Measurements from ENCODE around the gene GPS1. TPM values are rescaled to one million over a fixed set of nuclear protein-coding genes. Genes with fewer than 3 reads are reported as not detected.

The GPS1 gene
- total RNA-seq, 1 donor from 2014 or later: 102 TPM

DNA sequence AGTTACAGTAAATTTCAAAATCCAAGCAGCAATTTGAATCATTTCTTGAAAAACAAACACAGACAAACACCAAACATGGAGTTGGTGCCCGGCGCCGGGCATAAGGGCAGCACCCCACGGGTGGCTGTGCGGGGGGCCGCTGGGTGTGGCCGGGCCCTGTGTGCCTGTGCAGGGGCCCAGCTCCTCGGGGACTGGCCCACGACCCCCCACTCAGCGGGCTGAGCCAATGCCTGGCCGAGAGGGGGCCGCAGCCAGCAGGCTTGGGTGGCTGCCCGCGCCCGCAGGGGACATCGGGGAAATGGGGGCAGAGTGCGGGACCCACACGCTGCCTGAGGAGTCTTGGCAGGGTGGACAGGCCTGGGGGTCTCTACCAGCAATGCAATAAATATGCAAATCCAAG lies 26.7 kb downstream of the GPS1 start:
- Histone ChIP-seq H3K4me1 (ENCODE audit: insufficient read depth, low read length) (no peaks in the 10 kb centered on the region), H3K27ac (ENCODE audit: low read depth, low read length) (no peak overlapping the region), H3K36me3 (ENCODE audit: insufficient read depth, low read length) (no peaks in the 10 kb centered on the region), H4K20me1 (ENCODE audit: insufficient read depth, low read length) (peaks cover 42% of the 10 kb centered on the region), H3K79me2 (ENCODE audit: insufficient read depth, low read length) (no peaks in the 10 kb centered on the region), H3K4me3 (ENCODE audit: insufficient read depth, low read depth, low read length) (no peak overlapping the region), H3K9me3 (ENCODE audit: insufficient read depth, low read depth, low read length) (no peaks in the 10 kb centered on the region), H3K4me2 (ENCODE audit: low read length) (no peak overlapping the region), H2AFZ (ENCODE audit: low read depth, low read length) (no peak overlapping the region), H3K9ac (ENCODE audit: low read length) (no peak overlapping the region), H3K27me3 (ENCODE audit: insufficient read depth, low read length) (no peaks in the 10 kb centered on the region)
- DNase-seq (ENCODE audit: low read depth): no peak
- Mint-ChIP-seq H3K27me3 (ENCODE audit: low read depth, unreplicated experiment) (peaks cover 2% of the 10 kb centered on the region), H3K27ac (ENCODE audit: unreplicated experiment) (no peak overlapping the region), H3K4me3 (ENCODE audit: unreplicated experiment) (no peak overlapping the region), H3K36me3 (ENCODE audit: low read depth, unreplicated experiment) (peaks cover 2% of the 10 kb centered on the region), H3K4me1 (ENCODE audit: low read depth, unreplicated experiment) (no peaks in the 10 kb centered on the region), H3K9me3 (ENCODE audit: unreplicated experiment) (no peaks in the 10 kb centered on the region)
- FAIRE-seq: no peak
- TF ChIP-seq EZH2 (IDR thresholded peaks at IDR 0.05; ENCODE audit: insufficient read depth, low read length): no peak
- TF ChIP-seq, protein P1, sequence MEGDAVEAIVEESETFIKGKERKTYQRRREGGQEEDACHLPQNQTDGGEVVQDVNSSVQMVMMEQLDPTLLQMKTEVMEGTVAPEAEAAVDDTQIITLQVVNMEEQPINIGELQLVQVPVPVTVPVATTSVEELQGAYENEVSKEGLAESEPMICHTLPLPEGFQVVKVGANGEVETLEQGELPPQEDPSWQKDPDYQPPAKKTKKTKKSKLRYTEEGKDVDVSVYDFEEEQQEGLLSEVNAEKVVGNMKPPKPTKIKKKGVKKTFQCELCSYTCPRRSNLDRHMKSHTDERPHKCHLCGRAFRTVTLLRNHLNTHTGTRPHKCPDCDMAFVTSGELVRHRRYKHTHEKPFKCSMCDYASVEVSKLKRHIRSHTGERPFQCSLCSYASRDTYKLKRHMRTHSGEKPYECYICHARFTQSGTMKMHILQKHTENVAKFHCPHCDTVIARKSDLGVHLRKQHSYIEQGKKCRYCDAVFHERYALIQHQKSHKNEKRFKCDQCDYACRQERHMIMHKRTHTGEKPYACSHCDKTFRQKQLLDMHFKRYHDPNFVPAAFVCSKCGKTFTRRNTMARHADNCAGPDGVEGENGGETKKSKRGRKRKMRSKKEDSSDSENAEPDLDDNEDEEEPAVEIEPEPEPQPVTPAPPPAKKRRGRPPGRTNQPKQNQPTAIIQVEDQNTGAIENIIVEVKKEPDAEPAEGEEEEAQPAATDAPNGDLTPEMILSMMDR (IDR thresholded peaks at IDR 0.05; ENCODE audit: insufficient read depth, low read depth, low read length): no peak

DNA sequence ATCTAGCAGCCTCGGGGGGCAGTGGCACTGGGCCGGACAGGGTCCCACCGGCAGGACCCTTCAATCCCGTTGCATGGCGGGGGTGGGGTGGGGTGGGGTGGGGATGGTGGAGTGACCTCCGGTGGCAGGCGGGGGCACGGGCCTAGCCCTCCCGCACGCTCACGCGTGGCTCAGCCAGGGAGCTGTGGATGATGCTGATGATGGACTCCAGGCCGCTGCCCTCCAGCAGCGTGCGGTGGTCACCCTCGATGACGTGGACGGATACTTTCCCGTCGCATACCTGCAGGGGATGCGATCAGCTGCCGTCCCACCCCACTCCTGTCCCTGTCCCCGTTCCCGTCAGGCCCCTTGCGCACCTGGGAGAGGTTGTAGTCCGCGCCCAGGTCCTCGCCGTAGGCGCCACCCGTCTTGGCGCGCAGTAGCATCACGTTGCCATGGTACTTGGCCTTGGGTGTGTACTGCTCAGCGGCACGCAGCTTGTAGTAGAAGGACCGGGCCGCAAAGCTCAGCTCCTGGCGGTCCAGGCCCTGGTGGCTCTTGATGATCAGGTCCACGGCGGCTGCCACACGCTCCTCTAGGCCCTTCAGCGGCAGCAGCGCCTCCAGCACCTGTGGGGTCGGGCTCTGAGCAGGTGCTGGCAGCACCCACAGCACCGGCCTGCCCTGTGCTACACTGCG lies 27.4 kb downstream of the GPS1 start:
- H3K4me2 ChIP-seq (ENCODE audit: low read length): no peak overlapping the region
- FAIRE-seq (no peak), DNase-seq (ENCODE audit: low read depth) (no peak)
- peaks cover 2% of the 10 kb centered on the region for H3K36me3 Mint-ChIP-seq (ENCODE audit: low read depth, unreplicated experiment)
- H3K9ac ChIP-seq (ENCODE audit: low read length): no peak overlapping the region
- no peaks in the 10 kb centered on the region for H3K4me1 ChIP-seq (ENCODE audit: insufficient read depth, low read length)
- H3K27ac ChIP-seq (ENCODE audit: low read depth, low read length): no peak overlapping the region
- H3K27ac Mint-ChIP-seq (ENCODE audit: unreplicated experiment): no peak overlapping the region
- H3K27me3 Mint-ChIP-seq (ENCODE audit: low read depth, unreplicated experiment): no peaks in the 10 kb centered on the region
- H3K4me3 Mint-ChIP-seq (ENCODE audit: unreplicated experiment): no peak overlapping the region
- no peaks in the 10 kb centered on the region for H3K4me1 Mint-ChIP-seq (ENCODE audit: low read depth, unreplicated experiment)
- TF ChIP-seq, protein P1 (IDR thresholded peaks at IDR 0.05; ENCODE audit: insufficient read depth, low read depth, low read length): no peak
- no peak for TF ChIP-seq EZH2 (IDR thresholded peaks at IDR 0.05; ENCODE audit: insufficient read depth, low read length)
- no peak overlapping the region for H3K4me3 ChIP-seq (ENCODE audit: insufficient read depth, low read depth, low read length)
- no peaks in the 10 kb centered on the region for H3K9me3 ChIP-seq (ENCODE audit: insufficient read depth, low read depth, low read length)
- no peaks in the 10 kb centered on the region for H3K9me3 Mint-ChIP-seq (ENCODE audit: unreplicated experiment)
- H3K36me3 ChIP-seq (ENCODE audit: insufficient read depth, low read length): no peaks in the 10 kb centered on the region
- peaks cover 47% of the 10 kb centered on the region for H4K20me1 ChIP-seq (ENCODE audit: insufficient read depth, low read length)
- no peak overlapping the region for H2AFZ ChIP-seq (ENCODE audit: low read depth, low read length)
- H3K79me2 ChIP-seq (ENCODE audit: insufficient read depth, low read length): no peaks in the 10 kb centered on the region
- H3K27me3 ChIP-seq (ENCODE audit: insufficient read depth, low read length): no peaks in the 10 kb centered on the region

DNA sequence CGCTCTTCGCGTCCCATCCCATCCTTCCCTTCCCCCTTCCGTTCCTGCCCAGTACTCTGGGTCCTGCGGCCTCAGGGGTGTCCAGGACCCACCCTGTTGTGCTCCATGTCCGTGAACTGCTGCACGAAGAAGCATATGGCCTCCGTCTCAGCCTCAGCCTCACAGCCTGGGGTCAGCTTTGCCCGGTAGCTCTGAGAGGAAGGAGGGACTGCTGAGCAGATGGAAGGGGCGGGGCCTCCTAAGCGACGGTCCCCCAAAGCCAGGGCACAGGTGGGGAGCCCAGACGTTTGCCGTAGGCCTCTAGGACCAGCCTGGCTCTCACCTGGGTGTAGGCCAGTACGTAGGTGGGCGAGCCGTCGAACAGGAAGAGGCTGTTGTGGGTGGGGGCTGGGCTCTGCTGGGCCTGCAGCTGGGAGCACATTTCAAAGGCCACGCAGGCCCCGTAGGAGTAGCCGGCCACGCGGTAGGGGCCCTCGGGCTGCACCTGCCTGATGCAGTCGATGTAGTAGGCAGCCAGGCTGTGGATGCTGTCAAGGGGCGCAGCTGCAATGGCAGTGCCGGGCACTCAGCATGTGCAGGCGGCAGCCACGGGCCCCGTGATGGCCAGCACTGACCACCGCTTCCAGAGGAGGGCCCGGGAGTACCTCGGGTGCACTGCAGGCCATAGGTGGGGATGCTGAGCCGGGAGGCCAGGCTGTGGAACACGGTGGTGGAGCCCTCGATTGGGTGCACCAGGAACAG lies 28.5 kb downstream of the GPS1 start:
- H2AFZ ChIP-seq (ENCODE audit: low read depth, low read length): no peak overlapping the region
- no peak for TF ChIP-seq EZH2 (IDR thresholded peaks at IDR 0.05; ENCODE audit: insufficient read depth, low read length)
- TF ChIP-seq, protein P1 (IDR thresholded peaks at IDR 0.05; ENCODE audit: insufficient read depth, low read depth, low read length): no peak

More for the DNA sequence above, 28.5 kb downstream of the GPS1 start:
- Histone ChIP-seq H4K20me1 (ENCODE audit: insufficient read depth, low read length) (peaks cover 52% of the 10 kb centered on the region), H3K27me3 (ENCODE audit: insufficient read depth, low read length) (no peaks in the 10 kb centered on the region), H3K4me1 (ENCODE audit: insufficient read depth, low read length) (no peaks in the 10 kb centered on the region), H3K27ac (ENCODE audit: low read depth, low read length) (no peak overlapping the region), H3K4me3 (ENCODE audit: insufficient read depth, low read depth, low read length) (no peak overlapping the region), H3K79me2 (ENCODE audit: insufficient read depth, low read length) (no peaks in the 10 kb centered on the region), H3K9me3 (ENCODE audit: insufficient read depth, low read depth, low read length) (no peaks in the 10 kb centered on the region), H3K9ac (ENCODE audit: low read length) (no peak overlapping the region), H3K36me3 (ENCODE audit: insufficient read depth, low read length) (no peaks in the 10 kb centered on the region), H3K4me2 (ENCODE audit: low read length) (no peak overlapping the region)
- no peaks in the 10 kb centered on the region for H3K4me1 Mint-ChIP-seq (ENCODE audit: low read depth, unreplicated experiment)
- H3K4me3 Mint-ChIP-seq (ENCODE audit: unreplicated experiment): no peak overlapping the region
- no peak for FAIRE-seq
- H3K27ac Mint-ChIP-seq (ENCODE audit: unreplicated experiment): no peak overlapping the region
- peaks cover 2% of the 10 kb centered on the region for H3K36me3 Mint-ChIP-seq (ENCODE audit: low read depth, unreplicated experiment)
- no peak for DNase-seq (ENCODE audit: low read depth)
- no peaks in the 10 kb centered on the region for H3K27me3 Mint-ChIP-seq (ENCODE audit: low read depth, unreplicated experiment)
- no peaks in the 10 kb centered on the region for H3K9me3 Mint-ChIP-seq (ENCODE audit: unreplicated experiment)
